B cell (primary cell): ENCODE measurements around the gene NHP2. TPM values are rescaled to one million over a fixed set of nuclear protein-coding genes. Genes with fewer than 3 reads are reported as not detected.
A peak's percentile ranks its signal among the peaks of the same experiment; 100 is the strongest.

Source experiments
- ATAC-seq: fragments of 200-7000 bp; cut with Tn5 transposase; one replicate; pipeline ENCODE4 v1.10.0; 2021; ENCODE audit warnings: low read depth, mild to moderate bottlenecking, moderate number of reproducible peaks, moderate library complexity
- CTCF ChIA-PET: fragments of 350-600 bp; sonication (Branson Sonifier 250); formaldehyde crosslinking; loops from one replicate; lab custom pipeline; 2021; ENCODE audit warnings: antibody characterized with exemption, inconsistent platforms; lab: Charles Lee
- POLR2A ChIA-PET: fragments of 350-600 bp; sonication (Branson Sonifier 250); formaldehyde crosslinking; loops from one replicate; lab custom pipeline; 2021; ENCODE audit warnings: antibody characterized with exemption; lab: Charles Lee
- DNase-seq: peaks from one replicate; pipeline ENCODE4 v3.0.0; 2013
- H2AFZ ChIP-seq: 2 replicates; pipeline ENCODE4 v1.6.1; 2012; ENCODE audit warnings: mild to moderate bottlenecking, low read depth, low read length; ENCODE audit not compliant: insufficient read depth, poor library complexity, severe bottlenecking
- H3K27ac ChIP-seq, 2 donors: 1 replicate in 1 of 2; 2 replicates in 1 of 2; pipeline ENCODE4 v1.5.1; 2012 to 2013; ENCODE audit warnings: low read length in 2 of 2, mild to moderate bottlenecking in 2 of 2, moderate library complexity in 1 of 2
- H3K27me3 ChIP-seq, 4 experiments: fragments of 200-600 bp in 1 of 4; sonication (generic) in 1 of 4; replicated peaks in 1 of 4; 1 replicate in 2 of 4; 2 replicates in 2 of 4; pipeline versions ENCODE4 v1.6.1 to v1.7.0; 2013 to 2016; ENCODE audit warnings: low read length in 3 of 4, mild to moderate bottlenecking in 2 of 4, mixed read lengths in 1 of 4, moderate library complexity in 1 of 4; ENCODE audit not compliant: insufficient read depth in 4 of 4, control insufficient read depth in 3 of 4; ENCODE audit errors: control extremely low read depth in 1 of 4
- H3K36me3 ChIP-seq, 2 experiments: replicated peaks in 1 of 2; 1 replicate in 1 of 2; 2 replicates in 1 of 2; pipeline versions ENCODE4 v1.6.1 to v1.7.1; 2013; ENCODE audit warnings: low read length in 1 of 2; ENCODE audit not compliant: insufficient read depth in 2 of 2, control insufficient read depth in 1 of 2; ENCODE audit errors: control extremely low read depth in 1 of 2, extremely low read depth in 1 of 2
- H3K4me1 ChIP-seq, 2 donors: fragments of 200-600 bp in 1 of 2; sonication (generic) in 1 of 2; 1 replicate in 1 of 2; 2 replicates in 1 of 2; pipeline versions ENCODE4 v1.5.1 to v1.6.1; 2013 to 2017; ENCODE audit warnings: low read length in 2 of 2; ENCODE audit not compliant: control insufficient read depth in 2 of 2, insufficient read depth in 2 of 2
- H3K4me2 ChIP-seq: replicated peaks from 2 replicates; pipeline ENCODE3; 2012; ENCODE audit warnings: mild to moderate bottlenecking, low read depth, low read length; ENCODE audit not compliant: poor library complexity, severe bottlenecking
- H3K4me3 ChIP-seq, 5 experiments: fragments of 200-600 bp in 1 of 5; sonication (generic) in 1 of 5; 1 replicate in 3 of 5; 2 replicates in 2 of 5; pipeline versions ENCODE4 v1.5.1 to v1.7.0; 2011 to 2016; ENCODE audit warnings: low read length in 4 of 5, mild to moderate bottlenecking in 4 of 5, low read depth in 2 of 5, control low read depth in 1 of 5, moderate library complexity in 1 of 5; ENCODE audit not compliant: insufficient read depth in 1 of 5; ENCODE audit errors: control extremely low read depth in 1 of 5, extremely low read depth in 1 of 5
- H3K79me2 ChIP-seq: fragments of 200-600 bp; sonication (generic); one replicate; pipeline ENCODE4 v1.6.0; 2016; ENCODE audit warnings: low read length; ENCODE audit not compliant: control insufficient read depth, insufficient read depth
- H3K9ac ChIP-seq: fragments of 200-600 bp; sonication (generic); 2 replicates; pipeline ENCODE4 v1.6.1; 2017; ENCODE audit warnings: mild to moderate bottlenecking, low read length, moderate library complexity
- H3K9me3 ChIP-seq, 3 donors: one replicate each; pipeline versions ENCODE4 v1.6.1 to v1.7.1; 2013; ENCODE audit warnings: low read length in 2 of 3; ENCODE audit not compliant: control insufficient read depth in 2 of 3, insufficient read depth in 1 of 3; ENCODE audit errors: control extremely low read depth in 1 of 3
- H4K20me1 ChIP-seq: 2 replicates; pipeline ENCODE4 v1.6.0; 2012; ENCODE audit warnings: mild to moderate bottlenecking, low read length; ENCODE audit not compliant: insufficient read depth, control insufficient read depth, poor library complexity, severe bottlenecking
- H3K27ac Mint-ChIP-seq: one replicate; pipeline ENCODE4 v1.8.0; 2021; ENCODE audit warnings: mixed read lengths
- H3K27me3 Mint-ChIP-seq: one replicate; pipeline ENCODE4 v1.8.0; 2021; ENCODE audit warnings: mixed read lengths
- H3K4me1 Mint-ChIP-seq: one replicate; pipeline ENCODE4 v1.8.0; 2021; ENCODE audit warnings: mixed read lengths
- H3K4me3 Mint-ChIP-seq: one replicate; pipeline ENCODE4 v1.8.0; 2021; ENCODE audit warnings: mixed read lengths
- H3K9me3 Mint-ChIP-seq: one replicate; pipeline ENCODE4 v1.8.0; 2022; ENCODE audit warnings: mixed read lengths; ENCODE audit not compliant: insufficient read depth
- EZH2 ChIP-seq: IDR thresholded peaks from 2 replicates; pipeline ENCODE4 v1.6.1; 2012; ENCODE audit warnings: borderline replicate concordance, low read depth, mild to moderate bottlenecking, moderate library complexity, low read length; ENCODE audit not compliant: insufficient read depth, poor library complexity, severe bottlenecking
- WGBS: methylation state at CpG from one replicate; pipeline ENCODE4 v1.1.5; 2013; ENCODE audit warnings: missing lambda C conversion rate; ENCODE audit not compliant: insufficient coverage; 5-methylcytosine and 5-hydroxymethylcytosine counted together
- intact Hi-C: fragments of 100-400 bp; cut with micrococcal nuclease; formaldehyde crosslinking; loops from one replicate; pipeline ENCODE4 v1.10.0; 2022
- polyA plus RNA-seq: library from polyadenylated mRNA; depleted of rRNA; stranded (reverse); fragments of >200 nt; gene quantifications from 2 replicates; pipeline ENCODE4 v1.2.3, GENCODE V29; 2012
- total RNA-seq, 2 donors: library from RNA; stranded (reverse); fragments of 120-200 nt in 1 of 2; gene quantifications; 1 replicate in 1 of 2; 2 replicates in 1 of 2; pipeline versions ENCODE4 v1.2.3 to v1.2.4, GENCODE V29; 2013 to 2022
- TF ChIP-seq, protein P1 (sequence below): fragments of 200-600 bp; IDR thresholded peaks from one replicate; pipeline ENCODE4 v1.8.0; 2022; ENCODE audit warnings: antibody characterized with exemption, mild to moderate bottlenecking

The NHP2 gene
- total and polyA plus RNA-seq, 2 donors (not counting 1 experiment from before 2014, with no cell fraction given) = 66.0 to 99.8 TPM

DNA sequence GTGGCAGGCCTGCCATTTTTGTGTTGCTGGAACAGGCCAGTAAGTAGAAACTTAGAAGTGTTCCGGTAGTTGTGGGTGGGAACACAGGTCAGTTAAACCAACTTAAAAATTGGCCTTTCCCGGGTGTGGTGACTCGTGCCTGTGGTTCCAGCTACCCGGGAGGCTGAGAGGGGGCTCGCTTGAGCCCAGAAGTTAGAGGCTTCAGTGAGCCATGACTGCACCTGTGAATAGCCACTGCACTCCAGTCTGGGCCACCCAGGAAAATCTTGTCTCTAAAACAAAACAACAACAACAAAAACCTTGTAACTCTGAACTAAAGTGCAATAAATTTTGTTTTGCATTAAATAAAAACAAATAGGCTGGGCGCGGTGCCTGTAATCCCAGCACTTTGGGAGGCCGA is 1.4 kb upstream of the NHP2 start:
- TF ChIP-seq, protein P1, sequence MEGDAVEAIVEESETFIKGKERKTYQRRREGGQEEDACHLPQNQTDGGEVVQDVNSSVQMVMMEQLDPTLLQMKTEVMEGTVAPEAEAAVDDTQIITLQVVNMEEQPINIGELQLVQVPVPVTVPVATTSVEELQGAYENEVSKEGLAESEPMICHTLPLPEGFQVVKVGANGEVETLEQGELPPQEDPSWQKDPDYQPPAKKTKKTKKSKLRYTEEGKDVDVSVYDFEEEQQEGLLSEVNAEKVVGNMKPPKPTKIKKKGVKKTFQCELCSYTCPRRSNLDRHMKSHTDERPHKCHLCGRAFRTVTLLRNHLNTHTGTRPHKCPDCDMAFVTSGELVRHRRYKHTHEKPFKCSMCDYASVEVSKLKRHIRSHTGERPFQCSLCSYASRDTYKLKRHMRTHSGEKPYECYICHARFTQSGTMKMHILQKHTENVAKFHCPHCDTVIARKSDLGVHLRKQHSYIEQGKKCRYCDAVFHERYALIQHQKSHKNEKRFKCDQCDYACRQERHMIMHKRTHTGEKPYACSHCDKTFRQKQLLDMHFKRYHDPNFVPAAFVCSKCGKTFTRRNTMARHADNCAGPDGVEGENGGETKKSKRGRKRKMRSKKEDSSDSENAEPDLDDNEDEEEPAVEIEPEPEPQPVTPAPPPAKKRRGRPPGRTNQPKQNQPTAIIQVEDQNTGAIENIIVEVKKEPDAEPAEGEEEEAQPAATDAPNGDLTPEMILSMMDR = no peak
- no peak for TF ChIP-seq EZH2
- H3K4me3 Mint-ChIP-seq = no peak overlapping the region
- Histone ChIP-seq H4K20me1 (peaks cover 24% of the 10 kb centered on the region), H3K9ac (no peak overlapping the region), H3K4me1 (peaks cover 12 to 20% of the 10 kb centered on the region in 2 donors), H2AFZ (peak overlapping the region; percentile 89), H3K27me3 (no peaks in the 10 kb centered on the region), H3K36me3 (peaks cover 2 to 19% of the 10 kb centered on the region in 2 experiments), H3K4me2 (no peak overlapping the region), H3K4me3 (no peak overlapping the region), H3K79me2 (peaks cover 25% of the 10 kb centered on the region), H3K27ac (no peak overlapping the region), H3K9me3 (no peaks in the 10 kb centered on the region)
- no peaks in the 10 kb centered on the region for H3K9me3 Mint-ChIP-seq
- no peak for ATAC-seq
- ChIA-PET CTCF (interaction anchor here (1.2 to 22.8 kb wide), 3 partner anchors 9 to 78 kb away, joined by 3 to 540 read pairs (median 15); no protein-coding TSS in a partner anchor), POLR2A (no interaction called here)
- intact Hi-C loops = no loop called here
- no peak for DNase-seq
- no peaks in the 10 kb centered on the region for H3K27me3 Mint-ChIP-seq
- peaks cover 29% of the 10 kb centered on the region for H3K4me1 Mint-ChIP-seq
- 46% methylated on average over 6 of the region's 8 CpGs for WGBS
- no peak overlapping the region for H3K27ac Mint-ChIP-seq
